ENCODE results near the gene NFKBIB. TPM values are rescaled to one million over a fixed set of nuclear protein-coding genes. Genes with fewer than 3 reads are reported as not detected.

The NFKBIB gene
- polyA plus RNA-seq, 1 donor from 2014 or later, result 21.4 TPM

DNA sequence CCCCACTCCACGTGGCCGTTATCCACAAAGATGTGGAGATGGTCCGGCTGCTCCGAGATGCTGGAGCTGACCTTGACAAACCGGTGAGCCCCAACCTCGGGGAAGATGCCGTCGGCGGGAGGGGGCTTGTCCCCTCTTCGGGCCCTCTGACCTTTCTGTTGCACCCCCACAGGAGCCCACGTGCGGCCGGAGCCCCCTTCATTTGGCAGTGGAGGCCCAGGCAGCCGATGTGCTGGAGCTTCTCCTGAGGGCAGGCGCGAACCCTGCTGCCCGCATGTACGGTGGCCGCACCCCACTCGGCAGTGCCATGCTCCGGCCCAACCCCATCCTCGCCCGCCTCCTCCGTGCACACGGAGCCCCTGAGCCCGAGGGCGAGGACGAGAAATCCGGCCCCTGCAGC, 7.5 kb downstream of the NFKBIB start:
- no peaks in the 10 kb centered on the region for H3K79me2 ChIP-seq (replicated peaks; ENCODE audit: insufficient read depth, low read length)
- no peak overlapping the region for H3K4me2 ChIP-seq (ENCODE audit: low read length)
- no peak overlapping the region for H2AFZ ChIP-seq (ENCODE audit: low read depth, low read length)

DNA sequence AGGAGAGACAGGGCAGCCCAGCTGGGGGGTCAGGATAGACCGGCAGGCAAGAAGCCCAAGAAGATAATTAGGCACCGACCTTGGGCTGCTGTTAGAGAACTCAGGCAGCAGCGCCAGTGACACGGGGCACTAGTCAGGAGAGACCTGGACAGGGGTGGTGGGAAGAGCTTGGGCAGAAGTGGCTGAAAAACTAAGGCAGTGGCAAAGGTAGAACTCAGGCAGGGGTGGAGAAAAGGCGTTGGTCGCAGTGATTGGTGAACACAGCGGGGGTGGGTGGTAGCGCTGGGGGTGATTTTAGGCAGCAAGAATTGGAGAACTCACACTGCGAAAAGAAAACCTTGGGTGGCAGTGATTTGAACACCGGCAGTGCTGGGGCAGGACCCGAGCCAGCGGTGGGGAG, 7.9 kb downstream of the NFKBIB start:
- no peak overlapping the region for H3K27ac ChIP-seq (ENCODE audit: low read length)
- TF ChIP-seq EP300 (conservative IDR thresholded peaks at IDR 0.05; ENCODE audit: poor library complexity, severe bottlenecking) (no peak), SMC3 (conservative IDR thresholded peaks at IDR 0.05; ENCODE audit: poor library complexity) (no peak), POLR2AphosphoS5 (IDR thresholded peaks at IDR 0.05) (no peak), RAD21 (conservative IDR thresholded peaks at IDR 0.05) (no peak), EZH2 (IDR thresholded peaks at IDR 0.05; ENCODE audit: borderline replicate concordance, insufficient read depth, low read length, poor library complexity, severe bottlenecking) (no peak), MXI1 (conservative IDR thresholded peaks at IDR 0.05; ENCODE audit: poor library complexity, severe bottlenecking) (no peak), TAF1 (IDR thresholded peaks at IDR 0.05; ENCODE audit: low read depth) (no peak)
- TF ChIP-seq, protein P1, sequence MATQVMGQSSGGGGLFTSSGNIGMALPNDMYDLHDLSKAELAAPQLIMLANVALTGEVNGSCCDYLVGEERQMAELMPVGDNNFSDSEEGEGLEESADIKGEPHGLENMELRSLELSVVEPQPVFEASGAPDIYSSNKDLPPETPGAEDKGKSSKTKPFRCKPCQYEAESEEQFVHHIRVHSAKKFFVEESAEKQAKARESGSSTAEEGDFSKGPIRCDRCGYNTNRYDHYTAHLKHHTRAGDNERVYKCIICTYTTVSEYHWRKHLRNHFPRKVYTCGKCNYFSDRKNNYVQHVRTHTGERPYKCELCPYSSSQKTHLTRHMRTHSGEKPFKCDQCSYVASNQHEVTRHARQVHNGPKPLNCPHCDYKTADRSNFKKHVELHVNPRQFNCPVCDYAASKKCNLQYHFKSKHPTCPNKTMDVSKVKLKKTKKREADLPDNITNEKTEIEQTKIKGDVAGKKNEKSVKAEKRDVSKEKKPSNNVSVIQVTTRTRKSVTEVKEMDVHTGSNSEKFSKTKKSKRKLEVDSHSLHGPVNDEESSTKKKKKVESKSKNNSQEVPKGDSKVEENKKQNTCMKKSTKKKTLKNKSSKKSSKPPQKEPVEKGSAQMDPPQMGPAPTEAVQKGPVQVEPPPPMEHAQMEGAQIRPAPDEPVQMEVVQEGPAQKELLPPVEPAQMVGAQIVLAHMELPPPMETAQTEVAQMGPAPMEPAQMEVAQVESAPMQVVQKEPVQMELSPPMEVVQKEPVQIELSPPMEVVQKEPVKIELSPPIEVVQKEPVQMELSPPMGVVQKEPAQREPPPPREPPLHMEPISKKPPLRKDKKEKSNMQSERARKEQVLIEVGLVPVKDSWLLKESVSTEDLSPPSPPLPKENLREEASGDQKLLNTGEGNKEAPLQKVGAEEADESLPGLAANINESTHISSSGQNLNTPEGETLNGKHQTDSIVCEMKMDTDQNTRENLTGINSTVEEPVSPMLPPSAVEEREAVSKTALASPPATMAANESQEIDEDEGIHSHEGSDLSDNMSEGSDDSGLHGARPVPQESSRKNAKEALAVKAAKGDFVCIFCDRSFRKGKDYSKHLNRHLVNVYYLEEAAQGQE (IDR thresholded peaks at IDR 0.05; ENCODE audit: borderline replicate concordance), result no peak
- TF ChIP-seq, protein P2, sequence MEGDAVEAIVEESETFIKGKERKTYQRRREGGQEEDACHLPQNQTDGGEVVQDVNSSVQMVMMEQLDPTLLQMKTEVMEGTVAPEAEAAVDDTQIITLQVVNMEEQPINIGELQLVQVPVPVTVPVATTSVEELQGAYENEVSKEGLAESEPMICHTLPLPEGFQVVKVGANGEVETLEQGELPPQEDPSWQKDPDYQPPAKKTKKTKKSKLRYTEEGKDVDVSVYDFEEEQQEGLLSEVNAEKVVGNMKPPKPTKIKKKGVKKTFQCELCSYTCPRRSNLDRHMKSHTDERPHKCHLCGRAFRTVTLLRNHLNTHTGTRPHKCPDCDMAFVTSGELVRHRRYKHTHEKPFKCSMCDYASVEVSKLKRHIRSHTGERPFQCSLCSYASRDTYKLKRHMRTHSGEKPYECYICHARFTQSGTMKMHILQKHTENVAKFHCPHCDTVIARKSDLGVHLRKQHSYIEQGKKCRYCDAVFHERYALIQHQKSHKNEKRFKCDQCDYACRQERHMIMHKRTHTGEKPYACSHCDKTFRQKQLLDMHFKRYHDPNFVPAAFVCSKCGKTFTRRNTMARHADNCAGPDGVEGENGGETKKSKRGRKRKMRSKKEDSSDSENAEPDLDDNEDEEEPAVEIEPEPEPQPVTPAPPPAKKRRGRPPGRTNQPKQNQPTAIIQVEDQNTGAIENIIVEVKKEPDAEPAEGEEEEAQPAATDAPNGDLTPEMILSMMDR (IDR thresholded peaks at IDR 0.05; ENCODE audit: poor library complexity, severe bottlenecking), result no peak
- H2AFZ ChIP-seq (ENCODE audit: low read depth, low read length), result no peak overlapping the region
- H3K36me3 ChIP-seq (ENCODE audit: insufficient read depth, low read length), result no peaks in the 10 kb centered on the region
- H3K4me2 ChIP-seq (ENCODE audit: low read length), result no peak overlapping the region
- H3K79me2 ChIP-seq (replicated peaks; ENCODE audit: insufficient read depth, low read length), result no peaks in the 10 kb centered on the region
- H4K20me1 ChIP-seq (ENCODE audit: insufficient read depth), result no peaks in the 10 kb centered on the region
- H3K4me3 ChIP-seq (ENCODE audit: low read length), result no peak overlapping the region
- H3K9me3 ChIP-seq (ENCODE audit: low read length), result no peaks in the 10 kb centered on the region
- no peaks in the 10 kb centered on the region for H3K9me2 ChIP-seq (ENCODE audit: insufficient read depth, low read length)
- H3K27me3 ChIP-seq (ENCODE audit: insufficient read depth, low read depth, low read length), result no peaks in the 10 kb centered on the region
- no peak overlapping the region for H3K9ac ChIP-seq (ENCODE audit: low read length)
- H3F3A ChIP-seq (ENCODE audit: insufficient read depth, low read length, poor library complexity, severe bottlenecking), result no peaks in the 10 kb centered on the region

More for the DNA sequence above, 7.5 kb downstream of the NFKBIB start:
- H3K9me2 ChIP-seq (ENCODE audit: insufficient read depth, low read length), result no peaks in the 10 kb centered on the region
- H3K36me3 ChIP-seq (ENCODE audit: insufficient read depth, low read length), result no peaks in the 10 kb centered on the region
- H4K20me1 ChIP-seq (ENCODE audit: insufficient read depth), result no peaks in the 10 kb centered on the region
- no peak overlapping the region for H3K27ac ChIP-seq (ENCODE audit: low read length)
- H3F3A ChIP-seq (ENCODE audit: insufficient read depth, low read length, poor library complexity, severe bottlenecking), result no peaks in the 10 kb centered on the region
- H3K27me3 ChIP-seq (ENCODE audit: insufficient read depth, low read depth, low read length), result no peaks in the 10 kb centered on the region
- TF ChIP-seq RAD21 (conservative IDR thresholded peaks at IDR 0.05), result no peak
- TF ChIP-seq POLR2AphosphoS5 (IDR thresholded peaks at IDR 0.05), result no peak
- TF ChIP-seq TAF1 (IDR thresholded peaks at IDR 0.05; ENCODE audit: low read depth), result no peak
- no peak for TF ChIP-seq EP300 (conservative IDR thresholded peaks at IDR 0.05; ENCODE audit: poor library complexity, severe bottlenecking)
- TF ChIP-seq SMC3 (conservative IDR thresholded peaks at IDR 0.05; ENCODE audit: poor library complexity), result no peak
- TF ChIP-seq, protein P2 (IDR thresholded peaks at IDR 0.05; ENCODE audit: poor library complexity, severe bottlenecking), result no peak
- no peak for TF ChIP-seq MXI1 (conservative IDR thresholded peaks at IDR 0.05; ENCODE audit: poor library complexity, severe bottlenecking)
- TF ChIP-seq, protein P1 (IDR thresholded peaks at IDR 0.05; ENCODE audit: borderline replicate concordance), result no peak
- TF ChIP-seq EZH2 (IDR thresholded peaks at IDR 0.05; ENCODE audit: borderline replicate concordance, insufficient read depth, low read length, poor library complexity, severe bottlenecking), result no peak
- H3K9me3 ChIP-seq (ENCODE audit: low read length), result no peaks in the 10 kb centered on the region
- H3K4me3 ChIP-seq (ENCODE audit: low read length), result no peak overlapping the region
- H3K9ac ChIP-seq (ENCODE audit: low read length), result no peak overlapping the region
